ENCODE measurements around the gene FGF8. TPM values are rescaled to one million over a fixed set of nuclear protein-coding genes. Genes with fewer than 3 reads are reported as not detected.

FGF8 gene
- total RNA-seq, 1 donor from 2014 or later, result not detected

- H3K27me3 ChIP-seq, result no peaks in the 10 kb centered on the region
- TF ChIP-seq POLR2AphosphoS5 (IDR thresholded peaks at IDR 0.05; ENCODE audit: insufficient read depth in 1 of 2, low read depth in 1 of 2) (no peak), POLR2A (IDR thresholded peaks at IDR 0.05) (no peak)
- TF ChIP-seq, protein P1, sequence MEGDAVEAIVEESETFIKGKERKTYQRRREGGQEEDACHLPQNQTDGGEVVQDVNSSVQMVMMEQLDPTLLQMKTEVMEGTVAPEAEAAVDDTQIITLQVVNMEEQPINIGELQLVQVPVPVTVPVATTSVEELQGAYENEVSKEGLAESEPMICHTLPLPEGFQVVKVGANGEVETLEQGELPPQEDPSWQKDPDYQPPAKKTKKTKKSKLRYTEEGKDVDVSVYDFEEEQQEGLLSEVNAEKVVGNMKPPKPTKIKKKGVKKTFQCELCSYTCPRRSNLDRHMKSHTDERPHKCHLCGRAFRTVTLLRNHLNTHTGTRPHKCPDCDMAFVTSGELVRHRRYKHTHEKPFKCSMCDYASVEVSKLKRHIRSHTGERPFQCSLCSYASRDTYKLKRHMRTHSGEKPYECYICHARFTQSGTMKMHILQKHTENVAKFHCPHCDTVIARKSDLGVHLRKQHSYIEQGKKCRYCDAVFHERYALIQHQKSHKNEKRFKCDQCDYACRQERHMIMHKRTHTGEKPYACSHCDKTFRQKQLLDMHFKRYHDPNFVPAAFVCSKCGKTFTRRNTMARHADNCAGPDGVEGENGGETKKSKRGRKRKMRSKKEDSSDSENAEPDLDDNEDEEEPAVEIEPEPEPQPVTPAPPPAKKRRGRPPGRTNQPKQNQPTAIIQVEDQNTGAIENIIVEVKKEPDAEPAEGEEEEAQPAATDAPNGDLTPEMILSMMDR (IDR thresholded peaks at IDR 0.05), result no peak
- H3K4me1 ChIP-seq, result no peaks in the 10 kb centered on the region
- no peak for DNase-seq (ENCODE audit: extremely low spot score in 2 of 2)
- H3K9me3 ChIP-seq, result no peaks in the 10 kb centered on the region
- H3K27ac ChIP-seq, result no peak overlapping the region
- no peaks in the 10 kb centered on the region for H3K36me3 ChIP-seq
- intact Hi-C loops (cut with DNase I), result no loop called here
- H3K4me3 ChIP-seq, result no peak overlapping the region
Measured at GRCh38 chr10:101732096-101732495, 43.8 kb downstream of the FGF8 start.

DNA sequence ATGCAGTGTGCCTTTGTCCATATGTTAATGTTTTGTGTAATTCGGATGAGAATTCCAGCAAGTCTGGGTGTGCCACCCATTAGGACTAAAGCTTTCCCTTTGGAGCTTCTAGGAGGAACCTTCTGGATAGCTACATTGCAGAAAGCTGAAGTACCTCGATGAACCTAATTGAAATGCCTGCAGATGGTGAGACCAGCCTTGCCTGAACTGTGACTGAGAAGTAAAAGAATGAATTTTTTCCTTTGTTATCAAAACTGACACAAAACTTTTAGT, 49.9 kb downstream of the FGF8 start:
- Histone ChIP-seq H3K27me3 (no peaks in the 10 kb centered on the region), H3K4me1 (no peaks in the 10 kb centered on the region), H3K4me3 (no peak overlapping the region), H3K27ac (no peak overlapping the region), H3K36me3 (no peaks in the 10 kb centered on the region), H3K9me3 (no peaks in the 10 kb centered on the region)
- TF ChIP-seq, protein P1 (IDR thresholded peaks at IDR 0.05), result no peak
- TF ChIP-seq POLR2AphosphoS5 (IDR thresholded peaks at IDR 0.05; ENCODE audit: insufficient read depth in 1 of 2, low read depth in 1 of 2), result no peak
- TF ChIP-seq POLR2A (IDR thresholded peaks at IDR 0.05), result no peak
- intact Hi-C loops (cut with DNase I), result no loop called here
- no peak for DNase-seq (ENCODE audit: extremely low spot score in 2 of 2)

- intact Hi-C loops (cut with DNase I), result no loop called here
- Histone ChIP-seq H3K36me3 (no peaks in the 10 kb centered on the region), H3K4me3 (no peak overlapping the region), H3K27me3 (no peaks in the 10 kb centered on the region), H3K9me3 (no peaks in the 10 kb centered on the region), H3K27ac (no peak overlapping the region), H3K4me1 (no peaks in the 10 kb centered on the region)
- TF ChIP-seq POLR2A (IDR thresholded peaks at IDR 0.05) (no peak), POLR2AphosphoS5 (IDR thresholded peaks at IDR 0.05; ENCODE audit: insufficient read depth in 1 of 2, low read depth in 1 of 2) (no peak)
- TF ChIP-seq, protein P1 (IDR thresholded peaks at IDR 0.05), result no peak
- no peak for DNase-seq (ENCODE audit: extremely low spot score in 2 of 2)
Measured at GRCh38 chr10:101725296-101726114, 50.4 kb downstream of the FGF8 start.

- no peak overlapping the region for H3K27ac ChIP-seq
- H3K27me3 ChIP-seq, result no peaks in the 10 kb centered on the region
- H3K4me1 ChIP-seq, result no peaks in the 10 kb centered on the region
- intact Hi-C loops (cut with DNase I), result no loop called here
- H3K36me3 ChIP-seq, result no peaks in the 10 kb centered on the region
- TF ChIP-seq, protein P1 (IDR thresholded peaks at IDR 0.05), result no peak
- TF ChIP-seq POLR2AphosphoS5 (IDR thresholded peaks at IDR 0.05; ENCODE audit: insufficient read depth in 1 of 2, low read depth in 1 of 2) (no peak), POLR2A (IDR thresholded peaks at IDR 0.05) (no peak)
- no peak for DNase-seq (ENCODE audit: extremely low spot score in 2 of 2)
- H3K4me3 ChIP-seq, result no peak overlapping the region
- H3K9me3 ChIP-seq, result no peaks in the 10 kb centered on the region
Measured at GRCh38 chr10:101724446-101724845, 51.5 kb downstream of the FGF8 start.

GRCh38 chr10:101723176-101723575, 52.7 kb downstream of the FGF8 start:
- no peaks in the 10 kb centered on the region for H3K27me3 ChIP-seq
- H3K36me3 ChIP-seq, result no peaks in the 10 kb centered on the region
- no peaks in the 10 kb centered on the region for H3K4me1 ChIP-seq
- no peak for DNase-seq (ENCODE audit: extremely low spot score in 2 of 2)
- intact Hi-C loops (cut with DNase I), result no loop called here
- no peaks in the 10 kb centered on the region for H3K9me3 ChIP-seq
- H3K27ac ChIP-seq, result no peak overlapping the region
- no peak overlapping the region for H3K4me3 ChIP-seq
- TF ChIP-seq POLR2AphosphoS5 (IDR thresholded peaks at IDR 0.05; ENCODE audit: insufficient read depth in 1 of 2, low read depth in 1 of 2) (no peak), POLR2A (IDR thresholded peaks at IDR 0.05) (no peak)
- TF ChIP-seq, protein P1 (IDR thresholded peaks at IDR 0.05), result no peak

Data from vagina (tissue), 2 donors.